Esophagus muscularis mucosa (tissue), 4 donors: Measurements from ENCODE around the gene KIF26B.

Experiments used
- CTCF ChIP-seq, 3 experiments: fragments of 200-600 bp in 2 of 3; fragments of 450-650 bp in 1 of 3; sonication (generic) in 2 of 3; IDR thresholded peaks; one replicate each; pipeline ENCODE4 v1.5.1; 2017 to 2019; ENCODE audit warnings: antibody characterized with exemption in 3 of 3, mild to moderate bottlenecking in 2 of 3, moderate library complexity in 1 of 3
- EP300 ChIP-seq: sonication (generic); formaldehyde crosslinking; IDR thresholded peaks from one replicate; pipeline ENCODE4 v1.6.1; 2017; ENCODE audit warnings: antibody characterized with exemption
- POLR2A ChIP-seq: fragments of 450-650 bp; IDR thresholded peaks from one replicate; pipeline ENCODE4 v1.6.1; 2017; ENCODE audit warnings: antibody characterized with exemption, moderate library complexity, mild to moderate bottlenecking, low read depth
- POLR2AphosphoS5 ChIP-seq, 2 donors: sonication (generic); formaldehyde crosslinking; IDR thresholded peaks; one replicate each; pipeline ENCODE4 v1.6.1; 2017; ENCODE audit warnings: antibody characterized with exemption in 2 of 2

DNA sequence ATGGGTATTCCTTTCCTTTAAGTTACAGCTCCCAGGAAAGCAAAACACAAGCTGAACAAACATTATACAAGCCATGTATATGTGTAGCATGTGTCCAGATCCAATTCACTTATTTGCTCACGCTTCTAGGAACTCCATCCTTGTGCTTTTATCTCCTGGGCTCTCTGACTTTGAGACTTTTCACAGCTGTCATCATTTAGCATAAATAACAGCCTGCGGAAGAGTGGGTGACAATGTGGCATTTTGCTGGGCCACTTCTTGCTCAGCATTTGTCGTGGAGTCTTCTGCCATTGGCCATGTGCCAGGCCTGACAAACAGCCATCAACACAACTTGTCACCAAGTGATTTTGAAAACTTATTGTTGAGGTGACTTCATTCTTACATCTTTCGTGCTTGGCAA is 164.3 kb downstream of the KIF26B start:
- no peak for TF ChIP-seq CTCF (IDR thresholded peaks at IDR 0.05)
- no peak for TF ChIP-seq POLR2A
- TF ChIP-seq EP300, result no peak
- TF ChIP-seq POLR2AphosphoS5 (IDR thresholded peaks at IDR 0.05), result no peak
